Vagina (tissue), 2 donors: Measurements from ENCODE around the gene SORCS2.

Source experiments
- POLR2A ChIP-seq, 2 donors: fragments of 450-650 bp; IDR thresholded peaks; one replicate each; pipeline ENCODE4 v1.6.1; 2017; ENCODE audit warnings: antibody characterized with exemption in 2 of 2, mild to moderate bottlenecking in 2 of 2, moderate library complexity in 2 of 2
- POLR2AphosphoS5 ChIP-seq, 2 donors: sonication (generic); formaldehyde crosslinking; IDR thresholded peaks; one replicate each; pipeline ENCODE4 v1.9.0; 2017; ENCODE audit warnings: antibody characterized with exemption in 2 of 2, mild to moderate bottlenecking in 2 of 2, low read depth in 1 of 2; ENCODE audit not compliant: insufficient read depth in 1 of 2
- TF ChIP-seq, protein P1 (sequence below), 3 experiments: fragments of 450-650 bp in 2 of 3; fragments of 200-600 bp in 1 of 3; sonication (generic) in 1 of 3; IDR thresholded peaks; one replicate each; pipeline ENCODE4 v1.5.1; 2017 to 2019; ENCODE audit warnings: antibody characterized with exemption in 3 of 3, mild to moderate bottlenecking in 2 of 3, moderate library complexity in 2 of 3

GRCh38 chr4:7623468-7623867, 431.1 kb downstream of the SORCS2 start:
- TF ChIP-seq POLR2AphosphoS5 (IDR thresholded peaks at IDR 0.05; ENCODE audit: insufficient read depth in 1 of 2, low read depth in 1 of 2), result no peak
- TF ChIP-seq, protein P1, sequence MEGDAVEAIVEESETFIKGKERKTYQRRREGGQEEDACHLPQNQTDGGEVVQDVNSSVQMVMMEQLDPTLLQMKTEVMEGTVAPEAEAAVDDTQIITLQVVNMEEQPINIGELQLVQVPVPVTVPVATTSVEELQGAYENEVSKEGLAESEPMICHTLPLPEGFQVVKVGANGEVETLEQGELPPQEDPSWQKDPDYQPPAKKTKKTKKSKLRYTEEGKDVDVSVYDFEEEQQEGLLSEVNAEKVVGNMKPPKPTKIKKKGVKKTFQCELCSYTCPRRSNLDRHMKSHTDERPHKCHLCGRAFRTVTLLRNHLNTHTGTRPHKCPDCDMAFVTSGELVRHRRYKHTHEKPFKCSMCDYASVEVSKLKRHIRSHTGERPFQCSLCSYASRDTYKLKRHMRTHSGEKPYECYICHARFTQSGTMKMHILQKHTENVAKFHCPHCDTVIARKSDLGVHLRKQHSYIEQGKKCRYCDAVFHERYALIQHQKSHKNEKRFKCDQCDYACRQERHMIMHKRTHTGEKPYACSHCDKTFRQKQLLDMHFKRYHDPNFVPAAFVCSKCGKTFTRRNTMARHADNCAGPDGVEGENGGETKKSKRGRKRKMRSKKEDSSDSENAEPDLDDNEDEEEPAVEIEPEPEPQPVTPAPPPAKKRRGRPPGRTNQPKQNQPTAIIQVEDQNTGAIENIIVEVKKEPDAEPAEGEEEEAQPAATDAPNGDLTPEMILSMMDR (IDR thresholded peaks at IDR 0.05), result no peak
- no peak for TF ChIP-seq POLR2A (IDR thresholded peaks at IDR 0.05)
